ENCODE measurements around the gene PLB1. TPM values are rescaled to one million over a fixed set of nuclear protein-coding genes. Genes with fewer than 3 reads are reported as not detected.

PLB1 gene
- total RNA-seq, 5 donors from 2014 or later (not counting 1 experiment from before 2014, with no cell fraction given), result 0.07 to 2.5 (median 0.58) TPM

- Mint-ChIP-seq H3K4me3 (no peak overlapping the region), H3K27me3 (no peaks in the 10 kb centered on the region), H3K9me3 (no peaks in the 10 kb centered on the region), H3K27ac (no peak overlapping the region), H3K4me1 (peaks cover 29 to 30% (median 29%) of the 10 kb centered on the region in 3 donors), H3K36me3 (no peaks in the 10 kb centered on the region)
- no peak for DNase-seq
- no peak overlapping the region for H3K27ac ChIP-seq (ENCODE audit: low read length)
- H3K4me3 ChIP-seq (ENCODE audit: control insufficient read depth in 1 of 2, extremely low read depth in 1 of 2, low read length in 1 of 2), result no peak overlapping the region
- CTCF ChIA-PET, result no interaction called here
- H3K4me1 ChIP-seq (ENCODE audit: control insufficient read depth in 1 of 2, extremely low read depth in 1 of 2, insufficient read depth in 2 of 2, low read length in 2 of 2), result peaks cover 6 to 8% of the 10 kb centered on the region in 2 experiments
- H3K36me3 ChIP-seq (ENCODE audit: control insufficient read depth in 2 of 2, extremely low read depth in 1 of 2, insufficient read depth in 1 of 2, low read length in 1 of 2), result no peaks in the 10 kb centered on the region
- H3K27me3 ChIP-seq (replicated peaks in 1 of 2; ENCODE audit: control insufficient read depth in 2 of 2, extremely low read depth in 1 of 2, insufficient read depth in 2 of 2, low read length in 1 of 2), result no peaks in the 10 kb centered on the region
- no peaks in the 10 kb centered on the region for H3K9me3 ChIP-seq
- WGBS (ENCODE audit: insufficient coverage), result 74% methylated on average over 3 of the region's 5 CpGs
- no peak for ATAC-seq (replicated peaks in 1 of 4)
- POLR2A ChIA-PET, result no interaction called here
These were observed 161.2 kb downstream of the PLB1 start for GRCh38 chr2:28656937-28657615.

GRCh38 chr2:28658369-28658768, 162.5 kb downstream of the PLB1 start:
- H3K27me3 Mint-ChIP-seq, result no peaks in the 10 kb centered on the region
- ATAC-seq (replicated peaks in 1 of 4) (no peak), DNase-seq (no peak)
- H3K36me3 ChIP-seq (ENCODE audit: control insufficient read depth in 2 of 2, extremely low read depth in 1 of 2, insufficient read depth in 1 of 2, low read length in 1 of 2), result no peaks in the 10 kb centered on the region
- no peak overlapping the region for H3K4me3 Mint-ChIP-seq
- ChIA-PET POLR2A (interaction anchor here in 1 of 2 donors (0.7 kb wide), 1 partner anchor 15 kb away, joined by 3 read pairs; no protein-coding TSS in a partner anchor), CTCF (no interaction called here)
- no peak overlapping the region for H3K27ac ChIP-seq (ENCODE audit: low read length)
- no peaks in the 10 kb centered on the region for H3K9me3 ChIP-seq
- H3K4me3 ChIP-seq (ENCODE audit: control insufficient read depth in 1 of 2, extremely low read depth in 1 of 2, low read length in 1 of 2), result no peak overlapping the region
- H3K4me1 ChIP-seq (ENCODE audit: control insufficient read depth in 1 of 2, extremely low read depth in 1 of 2, insufficient read depth in 2 of 2, low read length in 2 of 2), result peaks cover 6 to 8% of the 10 kb centered on the region in 2 experiments
- peaks cover 29 to 30% (median 29%) of the 10 kb centered on the region in 3 donors for H3K4me1 Mint-ChIP-seq
- H3K9me3 Mint-ChIP-seq, result no peaks in the 10 kb centered on the region
- 100% methylated on average over 1 of the region's 1 CpG for WGBS (ENCODE audit: insufficient coverage)
- no peak overlapping the region for H3K27ac Mint-ChIP-seq
- no peaks in the 10 kb centered on the region for H3K36me3 Mint-ChIP-seq
- H3K27me3 ChIP-seq (replicated peaks in 1 of 2; ENCODE audit: control insufficient read depth in 2 of 2, extremely low read depth in 1 of 2, insufficient read depth in 2 of 2, low read length in 1 of 2), result no peaks in the 10 kb centered on the region

- DNase-seq, result no peak
- no peaks in the 10 kb centered on the region for H3K36me3 Mint-ChIP-seq
- Histone ChIP-seq H3K27ac (ENCODE audit: low read length) (no peak overlapping the region), H3K9me3 (no peaks in the 10 kb centered on the region), H3K4me3 (ENCODE audit: control insufficient read depth in 1 of 2, extremely low read depth in 1 of 2, low read length in 1 of 2) (no peak overlapping the region), H3K27me3 (replicated peaks in 1 of 2; ENCODE audit: control insufficient read depth in 2 of 2, extremely low read depth in 1 of 2, insufficient read depth in 2 of 2, low read length in 1 of 2) (no peaks in the 10 kb centered on the region), H3K4me1 (ENCODE audit: control insufficient read depth in 1 of 2, extremely low read depth in 1 of 2, insufficient read depth in 2 of 2, low read length in 2 of 2) (peaks cover 6 to 8% of the 10 kb centered on the region in 2 experiments), H3K36me3 (ENCODE audit: control insufficient read depth in 2 of 2, extremely low read depth in 1 of 2, insufficient read depth in 1 of 2, low read length in 1 of 2) (no peaks in the 10 kb centered on the region)
- H3K9me3 Mint-ChIP-seq, result no peaks in the 10 kb centered on the region
- ATAC-seq (replicated peaks in 1 of 4), result no peak
- H3K4me3 Mint-ChIP-seq, result no peak overlapping the region
- POLR2A ChIA-PET, result no interaction called here
- H3K4me1 Mint-ChIP-seq, result peaks cover 29 to 30% (median 29%) of the 10 kb centered on the region in 3 donors
- H3K27me3 Mint-ChIP-seq, result no peaks in the 10 kb centered on the region
- CTCF ChIA-PET, result no interaction called here
- no peak overlapping the region for H3K27ac Mint-ChIP-seq
These were observed 163.3 kb downstream of the PLB1 start for GRCh38 chr2:28659127-28659526.

GRCh38 chr2:28661589-28662001, 165.7 kb downstream of the PLB1 start:
- H3K9me3 Mint-ChIP-seq, result no peaks in the 10 kb centered on the region

GRCh38 chr2:28662044-28662443, 166.2 kb downstream of the PLB1 start:
- Histone ChIP-seq H3K27ac (ENCODE audit: low read length) (no peak overlapping the region), H3K36me3 (ENCODE audit: control insufficient read depth in 2 of 2, extremely low read depth in 1 of 2, insufficient read depth in 1 of 2, low read length in 1 of 2) (no peaks in the 10 kb centered on the region), H3K4me1 (ENCODE audit: control insufficient read depth in 1 of 2, extremely low read depth in 1 of 2, insufficient read depth in 2 of 2, low read length in 2 of 2) (peaks cover 4 to 5% of the 10 kb centered on the region in 2 experiments), H3K4me3 (ENCODE audit: control insufficient read depth in 1 of 2, extremely low read depth in 1 of 2, low read length in 1 of 2) (no peak overlapping the region), H3K27me3 (replicated peaks in 1 of 2; ENCODE audit: control insufficient read depth in 2 of 2, extremely low read depth in 1 of 2, insufficient read depth in 2 of 2, low read length in 1 of 2) (peaks cover 0 to 3% of the 10 kb centered on the region in 2 experiments), H3K9me3 (no peaks in the 10 kb centered on the region)
- ChIA-PET CTCF (no interaction called here), POLR2A (interaction anchor here in 1 of 2 donors (0.6 kb wide), 1 partner anchor 10 kb away, joined by 4 read pairs; no protein-coding TSS in a partner anchor)
- ATAC-seq (replicated peaks in 1 of 4) (no peak), DNase-seq (no peak)
- no peak overlapping the region for H3K27ac Mint-ChIP-seq
- no peaks in the 10 kb centered on the region for H3K36me3 Mint-ChIP-seq
- no peaks in the 10 kb centered on the region for H3K9me3 Mint-ChIP-seq
- H3K4me3 Mint-ChIP-seq, result no peak overlapping the region
- peaks cover 0 to under 1% of the 10 kb centered on the region in 2 donors for H3K27me3 Mint-ChIP-seq
- WGBS (ENCODE audit: insufficient coverage), result 80% methylated on average over 1 of the region's 1 CpG
- peaks cover 15 to 17% (median 15%) of the 10 kb centered on the region in 3 donors for H3K4me1 Mint-ChIP-seq

More at GRCh38 chr2:28661589-28662001, 165.7 kb downstream of the PLB1 start:
- POLR2A ChIA-PET, result no interaction called here
- Mint-ChIP-seq H3K27ac (no peak overlapping the region), H3K4me3 (no peak overlapping the region), H3K4me1 (peaks cover 19 to 21% (median 19%) of the 10 kb centered on the region in 3 donors), H3K36me3 (no peaks in the 10 kb centered on the region), H3K27me3 (no peaks in the 10 kb centered on the region)
- peaks cover 4 to 6% of the 10 kb centered on the region in 2 experiments for H3K4me1 ChIP-seq (ENCODE audit: control insufficient read depth in 1 of 2, extremely low read depth in 1 of 2, insufficient read depth in 2 of 2, low read length in 2 of 2)
- H3K4me3 ChIP-seq (ENCODE audit: control insufficient read depth in 1 of 2, extremely low read depth in 1 of 2, low read length in 1 of 2), result no peak overlapping the region
- CTCF ChIA-PET, result no interaction called here
- no peaks in the 10 kb centered on the region for H3K36me3 ChIP-seq (ENCODE audit: control insufficient read depth in 2 of 2, extremely low read depth in 1 of 2, insufficient read depth in 1 of 2, low read length in 1 of 2)
- ATAC-seq (replicated peaks in 1 of 4) (no peak), DNase-seq (no peak)
- H3K27me3 ChIP-seq (replicated peaks in 1 of 2; ENCODE audit: control insufficient read depth in 2 of 2, extremely low read depth in 1 of 2, insufficient read depth in 2 of 2, low read length in 1 of 2), result no peaks in the 10 kb centered on the region
- 95% methylated on average over 5 of the region's 5 CpGs for WGBS (ENCODE audit: insufficient coverage)
- H3K27ac ChIP-seq (ENCODE audit: low read length), result no peak overlapping the region
- no peaks in the 10 kb centered on the region for H3K9me3 ChIP-seq

- no peaks in the 10 kb centered on the region for H3K36me3 ChIP-seq (ENCODE audit: control insufficient read depth in 2 of 2, extremely low read depth in 1 of 2, insufficient read depth in 1 of 2, low read length in 1 of 2)
- no peak for DNase-seq
- H3K4me1 ChIP-seq (ENCODE audit: control insufficient read depth in 1 of 2, extremely low read depth in 1 of 2, insufficient read depth in 2 of 2, low read length in 2 of 2), result no peaks in the 10 kb centered on the region
- Mint-ChIP-seq H3K9me3 (no peaks in the 10 kb centered on the region), H3K36me3 (no peaks in the 10 kb centered on the region), H3K27ac (no peak overlapping the region), H3K27me3 (peaks cover 0 to 4% of the 10 kb centered on the region in 2 donors), H3K4me1 (peaks cover 9 to 12% (median 10%) of the 10 kb centered on the region in 3 donors), H3K4me3 (no peak overlapping the region)
- H3K27me3 ChIP-seq (replicated peaks in 1 of 2; ENCODE audit: control insufficient read depth in 2 of 2, extremely low read depth in 1 of 2, insufficient read depth in 2 of 2, low read length in 1 of 2), result peaks cover 0 to 3% of the 10 kb centered on the region in 2 experiments
- no peaks in the 10 kb centered on the region for H3K9me3 ChIP-seq
- no peak for ATAC-seq (replicated peaks in 1 of 4)
- CTCF ChIA-PET, result interaction anchor here in 1 of 2 donors (0.5 kb wide), 1 partner anchor 17 kb away, joined by 10 read pairs; no protein-coding TSS in a partner anchor
- no peak overlapping the region for H3K4me3 ChIP-seq (ENCODE audit: control insufficient read depth in 1 of 2, extremely low read depth in 1 of 2, low read length in 1 of 2)
- 80% methylated on average over 8 of the region's 12 CpGs for WGBS (ENCODE audit: insufficient coverage)
- POLR2A ChIA-PET, result interaction anchor here in 1 of 2 donors (0.6 kb wide), 1 partner anchor 11 kb away, joined by 4 read pairs; no protein-coding TSS in a partner anchor
- H3K27ac ChIP-seq (ENCODE audit: low read length), result no peak overlapping the region
These were observed 166.8 kb downstream of the PLB1 start for GRCh38 chr2:28662468-28663181.

Data from T-cell (primary cell).